Pancreas (tissue), 10 donors: ENCODE results near the gene MYO7B. TPM values are rescaled to one million over a fixed set of nuclear protein-coding genes. Genes with fewer than 3 reads are reported as not detected.

ENCODE experiments used
- ATAC-seq, 4 donors: fragments of 200-7000 bp; cut with Tn5 transposase; one replicate each; pipeline versions ENCODE4 v1.8.0 to v1.9.1; 2020; ENCODE audit warnings: mild to moderate bottlenecking in 4 of 4, moderate library complexity in 4 of 4
- DNase-seq, 6 donors: peaks; one replicate each; pipeline ENCODE4 v3.0.0-alpha.2; 2020
- FAIRE-seq: peaks from 2 replicates; lab custom pipeline; 2012; peaks lifted over from hg19 to GRCh38; lab: Jason Lieb, UNC
- H3K27ac ChIP-seq, 4 donors: fragments of 200-600 bp; sonication (generic); 1 replicate in 3 of 4; 2 replicates in 1 of 4; pipeline versions ENCODE4 v1.5.0 to v1.8.0; 2020
- H3K27me3 ChIP-seq, 4 donors: fragments of 200-600 bp; one replicate each; pipeline ENCODE4 v1.8.0; 2021
- H3K36me3 ChIP-seq, 3 donors: fragments of 200-600 bp; sonication (generic) in 1 of 3; one replicate each; pipeline versions ENCODE4 v1.5.0 to v1.8.0; 2020 to 2021
- H3K4me1 ChIP-seq, 3 donors: fragments of 200-600 bp; one replicate each; pipeline ENCODE4 v1.8.0; 2021
- H3K4me3 ChIP-seq, 4 donors: fragments of 200-600 bp; sonication (generic) in 2 of 4; one replicate each; pipeline versions ENCODE4 v1.5.0 to v1.8.0; 2020 to 2021
- H3K9me3 ChIP-seq, 4 donors: fragments of 200-600 bp; one replicate each; pipeline ENCODE4 v1.8.0; 2021
- CTCF ChIP-seq, 4 donors: fragments of 200-600 bp; sonication (generic) in 3 of 4; IDR thresholded peaks; one replicate each; pipeline versions ENCODE4 v1.5.0 to v1.8.0; 2021; ENCODE audit warnings: antibody characterized with exemption in 4 of 4
- WGBS, 2 donors: extraction: QIAGEN DNeasy Blood & Tissue Kit; methylation state at CpG; one replicate each; pipeline ENCODE4 v1.1.7; 2013; 5-methylcytosine and 5-hydroxymethylcytosine counted together
- intact Hi-C, 3 donors: fragments of 100-400 bp; cut with DNase I; formaldehyde crosslinking; loops; one replicate each; pipeline versions ENCODE4 v1.11.1 to v1.14.2; 2022
- polyA plus RNA-seq, 2 donors: library from polyadenylated mRNA; stranded (reverse); fragments of 200-250 nt; gene quantifications; one replicate each; pipeline ENCODE4 v1.2.3, GENCODE V29; 2013
- total RNA-seq, 6 donors: library from RNA; stranded (reverse); fragmentation: NEBNext Ultra II Directional in 4 of 6; extraction: Animal tissue kit (Norgen Biotek cat#: 25700) in 4 of 6; gene quantifications; one replicate each; pipeline versions ENCODE4 v1.2.1 to v1.2.4, GENCODE V29; 2021 to 2023
- donor health status: healthy with polysubstance abuse.
- donor health status: DM: no; HTN: no; CAD: no; lungs with moderate emphysema.
- donor health status: DM: no; HTN: no; CAD: no.
- donor health status: control.
- donor health status: control.
- donor health status: Bipolar disorder and iron deficiency.
- donor health status: DM: yes; HTN: yes; CAD: no.
- donor health status: DM: no; HTN: no; CAD: no.
- donor health status: DM: no; HTN: no; CAD: no.
- donor health status: DM: yes; HTN: yes; CAD: no.

Gene MYO7B
- total and polyA plus RNA-seq, 8 donors: 0.12 to 1.5 (median 0.83) TPM

- no peak overlapping the region for H3K4me3 ChIP-seq
- WGBS, 2 donors: 47 to 52% methylated on average over 17 of the region's 17 CpGs
- peaks cover 0 to 3% (median 0%) of the 10 kb centered on the region in 3 donors for H3K4me1 ChIP-seq
- FAIRE-seq (no peak), DNase-seq (peak in 1 of 6 donors; percentile 48), ATAC-seq (no peak)
- no peaks in the 10 kb centered on the region for H3K36me3 ChIP-seq
- H3K9me3 ChIP-seq: no peaks in the 10 kb centered on the region
- H3K27me3 ChIP-seq: no peaks in the 10 kb centered on the region
- TF ChIP-seq CTCF (IDR thresholded peaks at IDR 0.05): peak in 1 of 4 donors; percentile 3
- intact Hi-C loops: no loop called here
- no peak overlapping the region for H3K27ac ChIP-seq
Measured at GRCh38 chr2:127650041-127650784, 114.7 kb downstream of the MYO7B start.

GRCh38 chr2:127650785-127651380 is 115.4 kb downstream of the MYO7B start:
- H3K27ac ChIP-seq: no peak overlapping the region
- WGBS, 2 donors: 76 to 85% methylated on average over 28 of the region's 28 CpGs
- no peak for TF ChIP-seq CTCF (IDR thresholded peaks at IDR 0.05)
- no peak for ATAC-seq
- H3K9me3 ChIP-seq: no peaks in the 10 kb centered on the region
- no peaks in the 10 kb centered on the region for H3K27me3 ChIP-seq
- no peak for FAIRE-seq
- no peaks in the 10 kb centered on the region for H3K36me3 ChIP-seq
- no peak overlapping the region for H3K4me3 ChIP-seq
- intact Hi-C loops: no loop called here
- H3K4me1 ChIP-seq: peaks cover 0 to 3% (median 0%) of the 10 kb centered on the region in 3 donors
- peak in 1 of 6 donors; percentile 12 for DNase-seq

DNA sequence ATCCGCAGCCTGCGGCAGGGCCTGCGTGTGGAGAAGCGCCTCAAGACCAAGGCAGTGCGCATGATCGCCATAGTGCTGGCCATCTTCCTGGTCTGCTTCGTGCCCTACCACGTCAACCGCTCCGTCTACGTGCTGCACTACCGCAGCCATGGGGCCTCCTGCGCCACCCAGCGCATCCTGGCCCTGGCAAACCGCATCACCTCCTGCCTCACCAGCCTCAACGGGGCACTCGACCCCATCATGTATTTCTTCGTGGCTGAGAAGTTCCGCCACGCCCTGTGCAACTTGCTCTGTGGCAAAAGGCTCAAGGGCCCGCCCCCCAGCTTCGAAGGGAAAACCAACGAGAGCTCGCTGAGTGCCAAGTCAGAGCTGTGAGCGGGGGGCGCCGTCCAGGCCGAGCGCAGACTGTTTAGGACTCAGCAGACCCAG is 115.9 kb downstream of the MYO7B start:
- Histone ChIP-seq H3K27me3 (no peaks in the 10 kb centered on the region), H3K9me3 (no peaks in the 10 kb centered on the region), H3K4me3 (no peak overlapping the region), H3K36me3 (no peaks in the 10 kb centered on the region), H3K4me1 (peaks cover 0 to 3% (median 0%) of the 10 kb centered on the region in 3 donors), H3K27ac (no peak overlapping the region)
- peak in 2 of 6 donors; percentile 11 to 57 for DNase-seq
- no peak for ATAC-seq
- 83 to 89% methylated on average over 28 to 29 of the region's 29 CpGs for WGBS, 2 donors
- intact Hi-C loops: no loop called here
- TF ChIP-seq CTCF (IDR thresholded peaks at IDR 0.05): no peak
- no peak for FAIRE-seq

DNA sequence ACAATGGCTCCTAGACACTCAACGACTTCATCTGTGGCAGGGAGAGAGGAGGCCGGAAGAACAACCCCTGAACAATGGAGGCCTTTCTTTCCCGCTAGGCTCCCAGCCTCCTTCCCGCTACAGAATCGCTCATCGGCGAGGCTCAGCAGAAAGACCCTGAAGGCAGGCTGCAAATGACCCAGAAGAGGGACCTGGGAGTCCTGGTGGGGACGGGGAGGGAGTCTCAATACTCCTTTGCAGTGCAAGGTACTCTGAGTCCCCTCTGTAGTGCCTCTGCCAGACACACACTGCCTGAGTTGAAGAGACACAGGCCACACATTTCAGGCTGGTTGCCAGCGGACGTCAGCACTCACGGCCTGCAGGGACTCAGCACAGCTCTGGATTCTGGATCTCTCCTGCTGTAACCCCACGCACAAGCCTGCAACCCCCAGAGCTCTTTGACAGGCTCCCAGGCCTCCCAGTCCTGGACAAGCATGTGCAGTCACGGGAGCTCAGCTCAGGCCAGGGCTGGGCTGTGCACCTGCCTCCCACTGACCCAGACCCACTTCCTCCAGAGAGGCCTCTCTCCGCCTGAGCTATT is 116.6 kb downstream of the MYO7B start:
- no peak for FAIRE-seq
- intact Hi-C loops: no loop called here
- H3K9me3 ChIP-seq: no peaks in the 10 kb centered on the region
- H3K4me3 ChIP-seq: no peak overlapping the region
- H3K4me1 ChIP-seq: peaks cover 0 to 3% (median 0%) of the 10 kb centered on the region in 3 donors
- ATAC-seq: peak in 2 of 4 donors; percentile 17 to 33
- no peaks in the 10 kb centered on the region for H3K36me3 ChIP-seq
- peak in 2 of 6 donors; percentile 40 to 51 for DNase-seq
- no peak overlapping the region for H3K27ac ChIP-seq
- no peaks in the 10 kb centered on the region for H3K27me3 ChIP-seq
- WGBS, 2 donors: 73% methylated on average over 13 to 14 of the region's 14 CpGs
- no peak for TF ChIP-seq CTCF (IDR thresholded peaks at IDR 0.05)
